Stimulated activated CD8-positive, alpha-beta memory T cell treated with anti-CD3 and anti-CD28 coated beads, Interleukin-2, amount 100 ng/mL, for 1 hour (primary cell): ENCODE results near the gene ADGRB3.
"Not testable (repeated sequence)": the region's sequence is repeated elsewhere in the genome, so short reads cannot be mapped to it uniquely, and the experiment has no call there.

Source experiments
- DNase-seq, 2 donors: peaks; one replicate each; pipeline ENCODE4 v3.0.0-alpha.2; 2020; ENCODE audit warnings: low read depth in 2 of 2

Gene ADGRB3

GRCh38 chr6:69232911-69233448 is 597.9 kb downstream of the ADGRB3 start:
- DNase-seq = no peak

GRCh38 chr6:69238067-69238466 is 603.0 kb downstream of the ADGRB3 start:
- no peak for DNase-seq

GRCh38 chr6:69246983-69247382 is 611.9 kb downstream of the ADGRB3 start:
- no peak for DNase-seq

GRCh38 chr6:69261010-69261409 is 625.9 kb downstream of the ADGRB3 start:
- no peak for DNase-seq

- DNase-seq = no peak
These were observed 628.2 kb downstream of the ADGRB3 start for GRCh38 chr6:69263297-69263696.

- DNase-seq = no peak
These were observed 630.0 kb downstream of the ADGRB3 start for GRCh38 chr6:69265090-69265489.

- no peak for DNase-seq
These were observed 630.6 kb downstream of the ADGRB3 start for GRCh38 chr6:69265706-69266105.

- DNase-seq = no peak
These were observed 641.1 kb downstream of the ADGRB3 start for GRCh38 chr6:69276204-69276603.

GRCh38 chr6:69279805-69280204 is 644.7 kb downstream of the ADGRB3 start:
- DNase-seq = no peak

- no peak for DNase-seq
These were observed 645.8 kb downstream of the ADGRB3 start for GRCh38 chr6:69280858-69281257.

- DNase-seq = no peak
These were observed 649.2 kb downstream of the ADGRB3 start for GRCh38 chr6:69284176-69284730.

- DNase-seq = no peak
These were observed 650.0 kb downstream of the ADGRB3 start for GRCh38 chr6:69285054-69285453.

- DNase-seq = no peak
These were observed 651.2 kb downstream of the ADGRB3 start for GRCh38 chr6:69286331-69286730.

- not testable (repeated sequence) for DNase-seq
These were observed 653.1 kb downstream of the ADGRB3 start for GRCh38 chr6:69288198-69288597.

GRCh38 chr6:69289689-69290495 is 654.8 kb downstream of the ADGRB3 start:
- no peak for DNase-seq

GRCh38 chr6:69293471-69293870 is 658.4 kb downstream of the ADGRB3 start:
- DNase-seq = no peak

- DNase-seq = no peak
These were observed 659.3 kb downstream of the ADGRB3 start for GRCh38 chr6:69294407-69294806.

- no peak for DNase-seq
These were observed 659.8 kb downstream of the ADGRB3 start for GRCh38 chr6:69294862-69295261.

- no peak for DNase-seq
These were observed 668.3 kb downstream of the ADGRB3 start for GRCh38 chr6:69303382-69303781.

GRCh38 chr6:69305456-69305855 is 670.4 kb downstream of the ADGRB3 start:
- no peak for DNase-seq

GRCh38 chr6:69308584-69308983 is 673.5 kb downstream of the ADGRB3 start:
- DNase-seq = no peak

GRCh38 chr6:69311888-69312287 is 676.8 kb downstream of the ADGRB3 start:
- DNase-seq = no peak

- DNase-seq = no peak
These were observed 678.9 kb downstream of the ADGRB3 start for GRCh38 chr6:69314001-69314400.
